Renal pelvis (tissue), 4 donors: ENCODE measurements around the gene NDUFA8. TPM values are rescaled to one million over a fixed set of nuclear protein-coding genes. Genes with fewer than 3 reads are reported as not detected.

Experiments
- DNase-seq: peaks from one replicate; pipeline ENCODE4 v3.0.0-alpha.2; 2013
- polyA plus RNA-seq, 3 donors: library from polyadenylated mRNA; unstranded; fragments of 120-200 nt; gene quantifications; one replicate each; pipeline ENCODE4 v1.2.1, GENCODE V29; 2013; ENCODE audit not compliant: insufficient read length in 3 of 3

NDUFA8 gene
- polyA plus RNA-seq, 3 donors, result 79.0 to 93.6 (median 80.4) TPM

- DNase-seq, result no peak
These were observed 52.2 kb downstream of the NDUFA8 start for GRCh38 chr9:122107291-122107805.

GRCh38 chr9:122106576-122106975, 53.0 kb downstream of the NDUFA8 start:
- DNase-seq, result no peak

- DNase-seq, result no peak
These were observed 55.6 kb downstream of the NDUFA8 start for GRCh38 chr9:122103985-122104384.

DNA sequence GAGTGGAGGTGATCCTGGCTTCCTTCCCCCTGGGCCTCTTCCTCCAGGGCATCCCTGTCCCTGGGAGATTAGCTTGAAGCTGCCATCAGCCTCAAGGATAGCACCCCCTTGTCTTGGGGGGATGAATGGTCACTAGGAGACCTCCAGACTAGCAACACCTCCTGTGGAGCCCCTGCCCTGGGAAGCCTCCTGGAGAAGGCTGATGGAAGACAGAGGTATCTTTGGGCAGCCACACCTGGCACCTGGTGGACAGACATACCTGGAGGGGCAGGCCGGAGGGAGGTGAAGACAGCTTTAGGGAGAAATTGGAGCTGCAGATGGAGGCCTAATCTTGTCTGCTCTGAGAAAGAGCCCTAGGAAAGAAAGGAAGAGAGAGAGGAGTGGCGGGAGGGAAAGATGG, 57.4 kb downstream of the NDUFA8 start:
- DNase-seq, result no peak

GRCh38 chr9:122100756-122101155, 58.8 kb downstream of the NDUFA8 start:
- DNase-seq, result no peak

DNA sequence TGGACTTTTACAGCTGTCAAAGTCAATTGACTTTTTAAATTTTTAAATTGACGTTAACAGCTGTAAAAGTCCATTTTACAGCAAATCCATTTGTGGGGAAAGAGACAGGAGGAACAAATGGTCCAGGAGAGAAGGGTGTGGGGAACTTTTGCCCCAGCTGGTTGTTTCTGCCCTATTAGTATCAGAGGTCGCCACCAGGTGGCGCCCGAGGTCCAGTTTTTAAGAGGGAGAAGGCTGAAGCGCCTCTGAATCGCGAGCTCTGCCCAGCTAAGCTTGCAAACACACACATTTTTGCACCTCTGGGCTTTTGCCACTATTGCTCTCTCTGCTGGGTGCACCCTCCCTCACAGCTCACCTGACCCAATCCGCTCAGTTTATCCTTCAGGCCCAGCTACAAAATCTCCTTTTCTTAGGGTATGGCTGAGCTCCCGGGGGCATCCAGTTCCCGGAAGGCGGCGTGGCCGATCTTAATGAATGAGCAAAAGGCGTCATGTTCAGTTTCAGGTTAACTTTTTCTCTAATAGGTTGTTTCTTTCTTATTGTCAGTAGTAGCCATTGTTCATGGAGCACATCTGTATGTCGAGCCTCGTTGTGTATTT, 60.2 kb downstream of the NDUFA8 start:
- DNase-seq, result peak; percentile 74

- DNase-seq, result no peak
These were observed 61.8 kb downstream of the NDUFA8 start for GRCh38 chr9:122097679-122098315.

DNA sequence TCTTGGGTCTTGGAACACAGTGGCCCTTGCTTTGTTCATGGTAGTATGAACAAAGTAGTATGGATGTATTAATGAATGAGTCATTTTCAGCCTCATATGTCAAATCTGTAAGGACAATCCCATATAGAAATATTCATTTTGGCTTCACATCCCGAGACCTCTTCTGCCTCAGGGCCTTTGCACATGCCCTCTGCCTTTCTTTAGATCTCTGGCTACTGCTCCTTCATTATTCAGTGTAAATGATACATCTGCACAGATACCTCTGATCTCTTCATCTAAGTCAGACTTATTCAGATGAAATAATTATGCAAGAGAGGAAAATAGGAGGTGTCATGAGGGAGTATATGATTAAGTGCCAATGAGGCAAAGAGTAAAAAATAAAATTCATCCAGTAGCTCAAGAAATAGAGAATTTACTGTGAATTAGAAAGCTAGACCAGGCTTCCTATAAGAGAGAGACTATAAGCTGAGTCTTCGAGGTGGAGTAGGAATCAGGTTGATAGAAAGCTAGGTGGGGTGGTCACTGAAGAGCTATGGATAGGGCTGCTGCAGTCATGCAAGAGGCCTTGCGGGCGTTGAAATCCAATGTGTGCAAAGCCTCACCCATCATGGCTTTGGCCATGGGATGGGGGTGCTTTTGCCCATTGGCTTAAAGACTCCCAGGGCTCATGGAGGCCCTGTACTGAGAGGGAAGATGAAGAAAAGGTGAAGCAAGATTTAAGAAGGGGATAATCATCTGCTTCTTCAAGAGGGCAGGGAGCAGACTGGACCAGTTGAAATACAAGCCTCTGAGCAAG, 62.8 kb downstream of the NDUFA8 start:
- DNase-seq, result no peak

DNA sequence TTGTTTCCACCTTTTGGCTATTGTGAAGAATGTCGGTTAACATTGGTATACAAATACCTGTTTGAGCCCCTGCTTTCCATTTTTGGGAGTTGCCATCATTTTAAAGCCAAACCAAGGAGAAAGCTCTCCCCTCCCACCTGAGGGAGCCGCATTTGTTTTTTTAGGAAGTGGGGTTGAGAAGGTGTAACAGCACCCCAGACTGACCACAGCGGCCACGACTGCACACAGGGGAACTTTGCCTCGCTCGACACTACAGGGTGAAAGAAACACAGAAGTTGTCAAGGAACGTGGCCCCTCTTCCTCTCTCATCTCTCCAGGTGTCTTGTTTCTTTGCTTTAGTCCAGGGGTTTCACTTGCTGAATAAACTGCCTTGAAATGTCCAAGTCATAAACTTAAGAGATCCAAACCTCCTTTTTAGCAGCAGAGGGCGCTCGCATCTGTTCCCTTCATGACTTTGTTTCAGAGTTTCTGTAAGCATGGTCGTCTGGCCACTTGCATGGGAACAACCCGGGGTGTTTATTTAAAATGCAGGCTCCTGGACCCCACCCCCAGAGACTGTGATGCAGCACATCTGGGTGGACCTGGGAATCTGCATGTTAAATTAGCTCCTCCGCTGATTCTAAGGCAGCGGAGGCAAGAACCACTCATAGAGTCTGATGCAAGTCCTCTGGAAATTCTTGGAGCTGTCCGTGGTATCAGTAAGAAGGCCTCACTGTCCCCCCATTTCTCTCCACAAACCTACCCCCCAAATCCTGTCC, 64.4 kb downstream of the NDUFA8 start:
- peak; percentile 65 for DNase-seq

Other genes with a start within 250 kb of the NDUFA8 start
- gene TTLL11, start 66.5 kb downstream of the NDUFA8 start, polyA plus RNA-seq, result 1 to 10 TPM; 6.2 to 8.9 (median 8.5) TPM
- 1 to 10 TPM; 2.6 to 4.1 (median 3.5) TPM for gene MORN5, start 129 bp upstream of the NDUFA8 start, polyA plus RNA-seq
- 1 to 10 TPM; 3.7 to 4.8 (median 4.5) TPM for gene LHX6, start 69.2 kb upstream of the NDUFA8 start, polyA plus RNA-seq
- gene RBM18, start 105.1 kb upstream of the NDUFA8 start, polyA plus RNA-seq, result 10 to 100 TPM; 31.9 to 33.4 (median 33.3) TPM
- 10 to 100 TPM; 38.4 to 53.4 (median 46.6) TPM for gene MRRF, start 105.1 kb upstream of the NDUFA8 start, polyA plus RNA-seq
- 1 to 10 TPM; 3.9 to 5.3 (median 4.4) TPM for gene PTGS1, start 211.2 kb upstream of the NDUFA8 start, polyA plus RNA-seq